ENCODE data around the gene BICC1. TPM values are rescaled to one million over a fixed set of nuclear protein-coding genes. Genes with fewer than 3 reads are reported as not detected.

Gene BICC1
- total and polyA plus RNA-seq, 2 experiments from 2014 or later: 6.4 to 13.2 TPM

DNA sequence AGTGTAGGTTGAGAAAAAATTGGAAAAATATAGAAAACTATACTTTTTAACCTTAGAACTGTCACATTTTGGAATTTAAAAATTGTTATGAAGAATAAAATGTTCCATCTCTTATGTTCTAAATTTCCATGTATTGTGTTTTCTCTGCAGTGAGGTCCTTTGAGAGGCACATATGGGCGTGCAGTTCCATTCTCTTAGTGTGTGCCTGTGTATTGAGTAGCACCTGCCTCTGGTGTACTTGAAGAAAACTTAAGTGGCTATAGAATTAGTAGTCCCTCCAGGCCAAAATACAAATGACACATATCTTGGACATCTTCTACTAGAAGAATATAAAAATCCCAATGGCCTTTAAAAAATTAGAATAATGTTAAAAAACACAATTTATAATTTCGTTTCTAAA is 149.2 kb downstream of the BICC1 start:
- no peak for DNase-seq (ENCODE audit: low read depth in 1 of 2, low spot score in 1 of 2)
- Histone ChIP-seq H3K36me3 (no peaks in the 10 kb centered on the region), H3K9me3 (ENCODE audit: low read depth) (no peaks in the 10 kb centered on the region), H3K4me3 (no peak overlapping the region), H3K4me1 (ENCODE audit: low read depth) (no peaks in the 10 kb centered on the region), H3K27ac (no peak overlapping the region), H3K27me3 (no peaks in the 10 kb centered on the region)
- TF ChIP-seq, protein P1, sequence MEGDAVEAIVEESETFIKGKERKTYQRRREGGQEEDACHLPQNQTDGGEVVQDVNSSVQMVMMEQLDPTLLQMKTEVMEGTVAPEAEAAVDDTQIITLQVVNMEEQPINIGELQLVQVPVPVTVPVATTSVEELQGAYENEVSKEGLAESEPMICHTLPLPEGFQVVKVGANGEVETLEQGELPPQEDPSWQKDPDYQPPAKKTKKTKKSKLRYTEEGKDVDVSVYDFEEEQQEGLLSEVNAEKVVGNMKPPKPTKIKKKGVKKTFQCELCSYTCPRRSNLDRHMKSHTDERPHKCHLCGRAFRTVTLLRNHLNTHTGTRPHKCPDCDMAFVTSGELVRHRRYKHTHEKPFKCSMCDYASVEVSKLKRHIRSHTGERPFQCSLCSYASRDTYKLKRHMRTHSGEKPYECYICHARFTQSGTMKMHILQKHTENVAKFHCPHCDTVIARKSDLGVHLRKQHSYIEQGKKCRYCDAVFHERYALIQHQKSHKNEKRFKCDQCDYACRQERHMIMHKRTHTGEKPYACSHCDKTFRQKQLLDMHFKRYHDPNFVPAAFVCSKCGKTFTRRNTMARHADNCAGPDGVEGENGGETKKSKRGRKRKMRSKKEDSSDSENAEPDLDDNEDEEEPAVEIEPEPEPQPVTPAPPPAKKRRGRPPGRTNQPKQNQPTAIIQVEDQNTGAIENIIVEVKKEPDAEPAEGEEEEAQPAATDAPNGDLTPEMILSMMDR (IDR thresholded peaks at IDR 0.05; ENCODE audit: low read depth, low read length): no peak

DNA sequence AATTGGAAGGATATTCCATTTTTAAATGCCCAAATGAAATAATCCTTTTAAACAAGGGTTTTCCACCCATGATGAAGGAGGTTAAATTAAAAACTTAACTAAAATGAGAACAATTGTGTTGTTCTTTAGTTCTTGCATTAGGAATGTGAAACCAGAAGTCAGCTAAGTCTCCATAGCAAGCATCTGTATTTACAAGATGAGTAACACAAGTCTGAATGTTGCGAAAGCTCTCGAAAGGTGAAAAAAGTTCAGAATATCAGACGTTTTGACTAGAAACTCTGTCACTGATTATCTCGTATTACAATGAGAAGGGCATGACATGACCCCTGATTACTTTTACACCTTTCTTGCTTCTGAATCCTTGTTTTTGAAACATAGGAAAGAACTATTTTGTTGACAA is 149.6 kb downstream of the BICC1 start:
- no peaks in the 10 kb centered on the region for H3K4me1 ChIP-seq (ENCODE audit: low read depth)
- H3K36me3 ChIP-seq: no peaks in the 10 kb centered on the region
- no peak overlapping the region for H3K27ac ChIP-seq
- H3K27me3 ChIP-seq: no peaks in the 10 kb centered on the region
- no peaks in the 10 kb centered on the region for H3K9me3 ChIP-seq (ENCODE audit: low read depth)
- DNase-seq (ENCODE audit: low read depth in 1 of 2, low spot score in 1 of 2): peak in 1 of 2 donors; percentile 88
- TF ChIP-seq, protein P1 (IDR thresholded peaks at IDR 0.05; ENCODE audit: low read depth, low read length): no peak
- no peak overlapping the region for H3K4me3 ChIP-seq

GRCh38 chr10:58665361-58665760 is 152.7 kb downstream of the BICC1 start:
- no peaks in the 10 kb centered on the region for H3K4me1 ChIP-seq (ENCODE audit: low read depth)
- TF ChIP-seq, protein P1 (IDR thresholded peaks at IDR 0.05; ENCODE audit: low read depth, low read length): no peak
- H3K36me3 ChIP-seq: no peaks in the 10 kb centered on the region
- peak in 1 of 2 donors; percentile 48 for DNase-seq (ENCODE audit: low read depth in 1 of 2, low spot score in 1 of 2)
- H3K27ac ChIP-seq: no peak overlapping the region
- H3K27me3 ChIP-seq: no peaks in the 10 kb centered on the region
- H3K4me3 ChIP-seq: no peak overlapping the region
- no peaks in the 10 kb centered on the region for H3K9me3 ChIP-seq (ENCODE audit: low read depth)

DNA sequence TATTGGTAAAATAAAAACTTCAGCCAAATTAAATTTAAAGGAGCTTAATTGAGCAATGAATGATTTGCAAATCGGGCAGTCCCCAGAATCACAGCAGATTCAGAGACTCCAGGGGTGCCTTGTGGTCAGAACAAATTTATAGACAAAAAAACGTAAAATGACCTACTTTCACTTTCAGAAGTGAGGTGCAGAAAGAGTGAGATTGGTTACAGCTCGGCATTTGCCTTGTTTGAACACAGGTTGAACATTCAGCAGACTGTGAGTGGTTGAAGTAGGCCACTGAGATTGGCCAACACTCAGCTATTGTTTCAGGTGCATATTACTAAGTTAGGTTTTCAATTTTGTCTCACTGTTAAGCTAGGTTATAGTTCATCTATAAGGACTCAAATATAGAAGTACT is 153.4 kb downstream of the BICC1 start:
- no peaks in the 10 kb centered on the region for H3K4me1 ChIP-seq (ENCODE audit: low read depth)
- H3K27ac ChIP-seq: no peak overlapping the region
- no peaks in the 10 kb centered on the region for H3K9me3 ChIP-seq (ENCODE audit: low read depth)
- H3K27me3 ChIP-seq: no peaks in the 10 kb centered on the region
- no peaks in the 10 kb centered on the region for H3K36me3 ChIP-seq
- no peak overlapping the region for H3K4me3 ChIP-seq
- no peak for DNase-seq (ENCODE audit: low read depth in 1 of 2, low spot score in 1 of 2)
- TF ChIP-seq, protein P1 (IDR thresholded peaks at IDR 0.05; ENCODE audit: low read depth, low read length): no peak

DNA sequence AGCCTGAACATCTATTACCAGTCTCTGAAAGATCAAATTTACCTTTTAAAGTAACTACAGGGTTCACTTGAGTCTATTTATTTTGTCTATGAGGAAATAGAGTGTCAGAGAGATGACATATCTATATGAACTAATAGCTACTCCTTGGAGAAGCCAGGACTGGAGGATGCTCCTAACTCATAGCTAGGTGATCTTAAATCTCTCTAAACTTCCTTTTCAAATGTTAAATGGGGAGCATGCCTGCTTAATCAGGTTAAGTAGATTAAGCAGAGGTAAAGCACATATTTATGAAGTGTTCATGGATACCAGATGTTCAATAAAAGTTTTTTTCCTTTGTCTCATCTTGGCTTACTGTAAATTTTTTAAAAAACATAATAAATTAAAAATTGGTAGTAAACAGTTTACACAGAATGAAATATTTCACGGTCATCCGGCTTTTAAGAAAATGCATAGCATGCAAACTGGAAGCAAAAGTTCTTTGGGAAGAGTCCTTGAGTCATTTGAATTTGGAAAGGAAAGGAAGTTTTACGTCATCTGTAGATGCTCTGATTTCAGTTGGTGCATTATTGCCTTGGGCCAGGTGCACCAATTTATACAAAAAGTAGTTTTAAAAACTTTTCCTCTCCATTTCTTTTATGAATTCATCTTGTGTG is 155.1 kb downstream of the BICC1 start:
- no peaks in the 10 kb centered on the region for H3K4me1 ChIP-seq (ENCODE audit: low read depth)
- TF ChIP-seq, protein P1 (IDR thresholded peaks at IDR 0.05; ENCODE audit: low read depth, low read length): no peak
- H3K4me3 ChIP-seq: no peak overlapping the region
- no peak for DNase-seq (ENCODE audit: low read depth in 1 of 2, low spot score in 1 of 2)
- no peaks in the 10 kb centered on the region for H3K27me3 ChIP-seq
- no peaks in the 10 kb centered on the region for H3K9me3 ChIP-seq (ENCODE audit: low read depth)
- no peak overlapping the region for H3K27ac ChIP-seq
- H3K36me3 ChIP-seq: no peaks in the 10 kb centered on the region
